CD4-positive, alpha-beta T cell treated with Interleukin-1 beta for 1 hour (primary cell): ENCODE results near the gene PARVG.
"Not testable (repeated sequence)": the region's sequence is repeated elsewhere in the genome, so short reads cannot be mapped to it uniquely, and the experiment has no call there.

ENCODE experiments used
- DNase-seq, 2 donors: peaks; one replicate each; pipeline ENCODE4 v3.0.0-alpha.2; 2020 to 2022

Gene PARVG

GRCh38 chr22:44217346-44217745, 36.6 kb downstream of the PARVG start:
- no peak for DNase-seq

GRCh38 chr22:44218071-44218470, 37.3 kb downstream of the PARVG start:
- no peak for DNase-seq

- no peak for DNase-seq
These were observed 38.6 kb downstream of the PARVG start for GRCh38 chr22:44219101-44219870.

GRCh38 chr22:44220727-44221680, 40.3 kb downstream of the PARVG start:
- no peak for DNase-seq

- DNase-seq: no peak
These were observed 41.2 kb downstream of the PARVG start for GRCh38 chr22:44221710-44222475.

GRCh38 chr22:44224166-44224565, 43.4 kb downstream of the PARVG start:
- no peak for DNase-seq

- DNase-seq: no peak
These were observed 44.5 kb downstream of the PARVG start for GRCh38 chr22:44225091-44225689.

DNA sequence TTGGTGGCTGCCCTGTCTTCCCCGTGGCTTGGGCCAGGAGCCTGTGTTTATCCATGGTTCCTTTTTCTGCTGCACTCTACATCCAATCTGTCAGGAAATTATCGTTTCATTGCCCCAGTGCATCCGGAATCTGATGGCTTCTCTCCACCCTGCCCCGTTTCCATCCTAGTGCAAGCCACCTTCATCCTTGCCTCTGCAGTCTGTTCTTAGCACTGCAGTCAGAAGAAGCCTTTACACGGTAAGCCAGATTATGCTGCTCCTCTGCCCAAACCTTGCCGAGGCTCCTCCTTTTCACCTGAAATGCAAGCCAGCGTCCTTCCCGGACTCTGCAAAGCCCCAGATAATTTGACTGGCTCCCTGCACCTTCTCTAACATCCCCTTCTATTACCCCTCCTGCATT, 45.1 kb downstream of the PARVG start:
- DNase-seq: no peak

- no peak for DNase-seq
These were observed 48.6 kb downstream of the PARVG start for GRCh38 chr22:44229331-44229730.

GRCh38 chr22:44229809-44230208, 49.1 kb downstream of the PARVG start:
- no peak for DNase-seq

GRCh38 chr22:44231233-44231632, 50.5 kb downstream of the PARVG start:
- no peak for DNase-seq

DNA sequence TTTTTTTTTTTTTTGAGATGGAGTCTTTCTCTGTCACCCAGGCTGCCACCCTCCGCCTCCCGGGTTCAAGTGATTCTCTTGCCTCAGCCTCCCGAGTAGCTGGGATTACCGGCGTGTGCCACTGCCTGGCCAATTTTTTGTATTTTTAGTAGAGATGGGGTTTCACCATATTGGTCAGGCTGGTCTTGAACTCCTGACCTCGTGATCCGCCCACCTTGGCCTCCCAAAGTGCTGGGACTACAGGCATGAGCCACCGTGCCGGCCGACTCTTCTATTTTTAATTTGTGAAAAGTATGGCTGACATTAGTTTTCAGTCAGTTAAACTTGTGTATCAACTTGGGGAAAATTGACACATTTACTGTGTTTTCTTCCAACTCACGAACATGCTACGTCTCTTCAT, 53.6 kb downstream of the PARVG start:
- DNase-seq: not testable (repeated sequence)

DNA sequence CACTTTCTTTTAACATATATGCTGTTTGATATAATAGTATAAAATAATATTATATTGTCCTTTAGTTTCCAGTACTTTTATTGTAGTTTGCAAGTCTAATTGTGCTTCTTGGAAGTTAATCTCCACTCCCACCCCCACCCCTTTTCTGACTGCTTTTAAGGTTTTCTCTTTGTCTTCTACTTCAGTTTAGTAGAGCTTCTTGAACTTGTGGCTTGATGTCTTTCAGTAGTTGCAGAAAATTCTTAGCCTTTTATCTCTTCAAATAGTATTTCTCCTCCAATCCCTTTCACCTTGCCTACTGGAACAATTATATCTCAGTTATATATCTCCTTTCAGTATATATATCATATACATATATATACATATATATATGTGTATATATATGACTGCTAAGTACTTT, 56.6 kb downstream of the PARVG start:
- DNase-seq: no peak

GRCh38 chr22:44241121-44241520, 60.4 kb downstream of the PARVG start:
- DNase-seq: not testable (repeated sequence)

GRCh38 chr22:44242946-44243724, 62.4 kb downstream of the PARVG start:
- DNase-seq: no peak

- DNase-seq: no peak
These were observed 63.0 kb downstream of the PARVG start for GRCh38 chr22:44243761-44244160.

DNA sequence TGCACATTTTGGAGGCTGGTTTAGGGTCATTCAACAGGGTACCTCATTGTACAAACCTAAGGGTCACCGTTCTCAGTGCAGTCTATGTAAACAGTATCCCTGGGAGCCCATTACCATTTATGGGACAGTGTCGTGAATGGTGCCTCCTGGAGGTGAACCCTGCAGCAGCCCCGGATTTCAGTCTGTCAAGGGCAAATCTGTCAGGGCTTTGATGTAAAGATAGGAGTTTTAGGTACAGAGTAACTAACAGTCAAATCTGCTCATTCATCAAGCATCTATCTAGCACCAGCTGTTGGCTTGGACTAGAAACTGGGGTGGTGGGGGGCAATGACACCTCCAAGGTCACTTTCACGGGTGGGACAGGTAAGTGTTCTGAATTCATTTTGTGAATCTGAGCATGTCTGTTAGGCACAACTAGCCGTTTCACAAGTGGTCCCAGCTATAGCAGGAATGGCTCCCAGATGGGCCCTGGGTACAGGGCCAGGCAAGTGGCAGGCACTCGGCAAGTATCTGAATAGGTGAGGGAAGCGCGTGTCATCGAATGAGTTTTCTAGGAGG, 63.6 kb downstream of the PARVG start:
- DNase-seq: no peak

- no peak for DNase-seq
These were observed 64.7 kb downstream of the PARVG start for GRCh38 chr22:44245438-44245837.

DNA sequence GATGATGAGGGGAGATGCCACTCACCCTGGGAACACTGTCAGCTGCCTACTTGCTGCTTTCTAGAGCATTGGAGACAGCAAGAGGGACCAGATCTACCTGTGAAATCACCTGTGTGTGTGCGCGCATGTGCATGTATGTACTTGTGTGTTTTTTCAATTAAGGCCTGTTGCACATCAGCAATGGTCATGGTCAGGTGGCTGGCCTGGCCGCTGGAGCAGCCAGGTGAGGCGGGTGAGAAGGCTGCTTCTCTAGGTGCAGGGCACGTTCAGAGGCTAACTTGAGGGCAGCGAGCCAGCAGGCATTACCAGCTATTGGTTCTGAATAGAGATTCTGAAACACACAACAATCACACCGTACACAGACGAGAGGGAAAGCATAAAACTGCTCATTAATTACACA, 65.1 kb downstream of the PARVG start:
- DNase-seq: no peak

DNA sequence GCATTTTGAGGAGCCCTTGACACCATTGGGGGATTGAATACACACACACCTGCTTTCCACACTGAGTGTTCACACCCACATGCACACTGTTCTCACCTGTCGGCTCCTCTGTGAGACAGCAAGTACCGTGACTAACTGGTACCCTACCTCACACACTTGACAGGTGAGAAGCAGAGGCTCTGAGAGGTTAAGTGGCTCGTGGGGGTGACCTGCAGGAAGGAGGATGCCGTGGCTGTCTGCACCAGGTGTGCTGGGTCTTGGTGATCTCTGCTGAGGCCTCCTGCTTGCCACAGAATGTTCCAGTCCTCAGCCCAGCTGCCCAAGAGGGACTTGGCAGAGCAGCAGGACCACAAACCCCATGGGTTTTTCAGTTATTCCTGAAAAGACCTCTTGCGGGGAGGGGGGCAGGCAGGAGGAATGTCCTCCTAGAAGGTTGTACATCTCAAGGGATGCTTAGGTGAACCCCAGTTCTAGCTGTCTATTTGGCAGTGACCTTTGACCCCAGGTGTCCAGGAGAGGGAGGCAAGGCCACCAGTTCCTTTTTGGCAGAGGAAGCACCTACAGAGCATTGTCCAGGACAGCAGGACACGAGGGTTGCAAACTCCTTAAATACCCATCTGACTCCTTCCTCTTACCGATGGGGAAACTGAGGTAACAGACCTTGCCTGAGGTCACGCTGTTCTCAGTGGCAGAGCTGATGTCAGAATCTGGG, 66.0 kb downstream of the PARVG start:
- no peak for DNase-seq

DNA sequence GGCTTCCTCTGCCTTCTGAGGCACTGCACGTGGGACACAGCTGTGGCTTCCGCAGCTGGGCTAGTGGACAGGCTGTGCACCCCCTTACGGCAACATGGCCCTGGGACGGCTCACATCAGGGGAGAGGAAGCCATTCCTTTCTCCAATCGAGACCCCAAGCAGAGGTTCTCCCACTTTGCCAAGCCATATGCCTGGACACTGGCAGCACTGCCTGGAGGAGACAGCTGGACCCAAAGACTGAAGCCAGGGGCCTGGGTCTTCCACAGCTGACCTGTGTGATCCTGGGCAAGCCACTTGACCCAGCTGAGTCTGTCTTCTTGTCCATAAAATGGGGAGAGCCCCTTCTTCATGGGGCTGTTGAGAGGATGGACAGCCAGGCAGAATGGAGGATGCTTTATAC, 66.6 kb downstream of the PARVG start:
- no peak for DNase-seq
